Measurements from ENCODE around the gene ACP3. TPM values are rescaled to one million over a fixed set of nuclear protein-coding genes. Genes with fewer than 3 reads are reported as not detected.
A peak's percentile ranks its signal among the peaks of the same experiment; 100 is the strongest.

ACP3 gene
- total RNA-seq (2.8 TPM), polyA plus RNA-seq (2.5 TPM)
- long read RNA-seq, donor 1, result 0 reads
- long read RNA-seq, donor 2, result 0 reads
- long read RNA-seq, donor 3, result 0 reads
- long read RNA-seq, donor 4, result 0 reads
- long read RNA-seq, donor 5, partial matches to known transcripts, result 0 of 2 reads
- long read RNA-seq, donor 5, other reads (novel, unspliced or antisense), result 0 of 2 reads
- long read RNA-seq, donor 6, result 0 reads
- long read RNA-seq, donor 7, result 0 reads
- long read RNA-seq, donor 8, result 0 reads
- long read RNA-seq, donor 9, result 0 reads
- long read RNA-seq, donor 10, result 0 reads

DNA sequence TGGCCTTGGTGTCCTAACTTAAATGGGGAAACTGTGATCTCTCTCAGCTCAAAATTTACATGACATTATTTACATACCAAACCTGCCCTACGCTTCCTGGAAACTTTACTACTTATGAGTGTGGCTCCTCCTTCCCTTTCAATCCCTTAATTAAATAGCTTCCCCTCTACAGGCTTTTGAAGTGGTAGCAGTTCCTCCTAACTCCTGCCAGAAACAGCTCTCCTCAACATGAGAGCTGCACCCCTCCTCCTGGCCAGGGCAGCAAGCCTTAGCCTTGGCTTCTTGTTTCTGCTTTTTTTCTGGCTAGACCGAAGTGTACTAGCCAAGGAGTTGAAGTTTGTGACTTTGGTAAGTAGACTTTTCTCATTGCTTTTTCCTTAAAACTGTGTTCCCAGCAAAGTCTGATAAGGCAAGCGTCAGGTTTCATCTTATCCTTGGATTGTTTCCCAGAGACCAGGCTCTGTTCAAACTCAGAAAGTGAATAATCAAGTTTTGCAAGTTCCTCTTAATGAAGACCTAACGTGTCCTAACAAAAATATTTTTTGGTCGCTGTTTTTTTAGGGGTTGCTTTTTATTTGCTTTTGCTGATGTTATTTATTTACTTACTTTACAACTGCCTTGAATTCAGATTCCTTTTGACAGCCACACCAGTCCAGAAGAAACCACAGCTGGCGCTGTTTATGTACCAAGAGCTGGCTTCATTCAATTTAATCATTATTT is at the start of gene ACP3:
ACP3 (plus strand) TSS at position 179 of the 720 bp plus-strand sequence; CDS start at position 229, 50 bp downstream.
- no peaks in the 10 kb centered on the region for H3K27me3 ChIP-seq (ENCODE audit: control insufficient read depth in 2 of 2, insufficient read depth in 1 of 2, low read length in 1 of 2)
- WGBS, result 37% methylated on average over 6 of the region's 6 CpGs
- DNase-seq (ENCODE audit: low read depth in 6 of 9, low spot score in 9 of 9), result peak in 6 of 9 donors; percentile 8 to 47 (median 9)
- no peaks in the 10 kb centered on the region for H3K4me1 ChIP-seq (ENCODE audit: control insufficient read depth in 2 of 2, insufficient read depth in 2 of 2, low read length in 2 of 2)
- H3K27ac ChIP-seq (ENCODE audit: low read depth in 1 of 2, low read length in 1 of 2), result peak within 1 kb of the TSS; percentile 33 to 44
- no peaks in the 10 kb centered on the region for H3K9me3 ChIP-seq (ENCODE audit: control insufficient read depth in 2 of 2, insufficient read depth in 1 of 2, low read length in 1 of 2)
- H3K36me3 ChIP-seq (ENCODE audit: control insufficient read depth in 2 of 2, insufficient read depth in 2 of 2, low read length in 1 of 2), result no peaks in the 10 kb centered on the region
- no peak within 1 kb of the TSS for H3K4me3 ChIP-seq (ENCODE audit: low read length in 2 of 2)

- no peak overlapping the region for H3K27ac ChIP-seq (ENCODE audit: low read depth in 1 of 2, low read length in 1 of 2)
These were observed 48.3 kb upstream of the ACP3 start for GRCh38 chr3:132268956-132269355.

DNA sequence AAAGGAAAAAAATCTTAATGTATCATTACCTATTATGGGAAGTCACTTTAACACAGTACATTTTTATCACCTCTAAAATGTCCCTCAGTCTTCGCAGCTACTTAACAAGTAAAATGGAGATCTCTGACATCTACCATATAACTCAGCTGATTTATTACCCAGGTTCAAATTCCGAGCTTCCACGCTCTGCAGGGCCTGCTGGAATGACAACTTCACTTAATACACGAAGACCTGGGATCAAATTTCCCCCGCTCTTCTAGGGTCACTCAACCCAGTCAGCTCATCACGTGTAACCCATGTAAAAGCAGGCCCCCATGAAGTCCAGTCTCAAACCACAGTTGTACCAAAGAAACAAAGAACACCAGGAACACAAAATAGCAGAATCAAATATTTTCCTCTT is 44.2 kb upstream of the ACP3 start:
- H3K36me3 ChIP-seq (ENCODE audit: control insufficient read depth in 2 of 2, insufficient read depth in 2 of 2, low read length in 1 of 2), result no peaks in the 10 kb centered on the region
- no peaks in the 10 kb centered on the region for H3K4me1 ChIP-seq (ENCODE audit: control insufficient read depth in 2 of 2, insufficient read depth in 2 of 2, low read length in 2 of 2)
- no peaks in the 10 kb centered on the region for H3K9me3 ChIP-seq (ENCODE audit: control insufficient read depth in 2 of 2, insufficient read depth in 1 of 2, low read length in 1 of 2)
- no peak overlapping the region for H3K27ac ChIP-seq (ENCODE audit: low read depth in 1 of 2, low read length in 1 of 2)
- no peak for DNase-seq (ENCODE audit: low read depth in 6 of 9, low spot score in 9 of 9)
- 92% methylated on average over 6 of the region's 6 CpGs for WGBS
- no peaks in the 10 kb centered on the region for H3K27me3 ChIP-seq (ENCODE audit: control insufficient read depth in 2 of 2, insufficient read depth in 1 of 2, low read length in 1 of 2)
- H3K4me3 ChIP-seq (ENCODE audit: low read length in 2 of 2), result no peak overlapping the region

More at GRCh38 chr3:132268956-132269355, 48.3 kb upstream of the ACP3 start:
- Histone ChIP-seq H3K36me3 (ENCODE audit: control insufficient read depth in 2 of 2, insufficient read depth in 2 of 2, low read length in 1 of 2) (no peaks in the 10 kb centered on the region), H3K4me3 (ENCODE audit: low read length in 2 of 2) (no peak overlapping the region), H3K27me3 (ENCODE audit: control insufficient read depth in 2 of 2, insufficient read depth in 1 of 2, low read length in 1 of 2) (no peaks in the 10 kb centered on the region), H3K4me1 (ENCODE audit: control insufficient read depth in 2 of 2, insufficient read depth in 2 of 2, low read length in 2 of 2) (no peaks in the 10 kb centered on the region), H3K9me3 (ENCODE audit: control insufficient read depth in 2 of 2, insufficient read depth in 1 of 2, low read length in 1 of 2) (no peaks in the 10 kb centered on the region)
- DNase-seq (ENCODE audit: low read depth in 6 of 9, low spot score in 9 of 9), result peak in 1 of 9 donors; percentile 19
- 93% methylated on average over 2 of the region's 2 CpGs for WGBS

GRCh38 chr3:132276228-132276906 is 40.8 kb upstream of the ACP3 start:
- H3K27me3 ChIP-seq (ENCODE audit: control insufficient read depth in 2 of 2, insufficient read depth in 1 of 2, low read length in 1 of 2), result no peaks in the 10 kb centered on the region
- DNase-seq (ENCODE audit: low read depth in 6 of 9, low spot score in 9 of 9), result no peak
- no peaks in the 10 kb centered on the region for H3K4me1 ChIP-seq (ENCODE audit: control insufficient read depth in 2 of 2, insufficient read depth in 2 of 2, low read length in 2 of 2)
- no peaks in the 10 kb centered on the region for H3K36me3 ChIP-seq (ENCODE audit: control insufficient read depth in 2 of 2, insufficient read depth in 2 of 2, low read length in 1 of 2)
- H3K27ac ChIP-seq (ENCODE audit: low read depth in 1 of 2, low read length in 1 of 2), result no peak overlapping the region
- H3K4me3 ChIP-seq (ENCODE audit: low read length in 2 of 2), result no peak overlapping the region
- H3K9me3 ChIP-seq (ENCODE audit: control insufficient read depth in 2 of 2, insufficient read depth in 1 of 2, low read length in 1 of 2), result no peaks in the 10 kb centered on the region
- WGBS, result 96% methylated on average over 5 of the region's 5 CpGs

GRCh38 chr3:132279030-132279429 is 38.2 kb upstream of the ACP3 start:
- no peaks in the 10 kb centered on the region for H3K27me3 ChIP-seq (ENCODE audit: control insufficient read depth in 2 of 2, insufficient read depth in 1 of 2, low read length in 1 of 2)
- DNase-seq (ENCODE audit: low read depth in 6 of 9, low spot score in 9 of 9), result no peak
- no peaks in the 10 kb centered on the region for H3K4me1 ChIP-seq (ENCODE audit: control insufficient read depth in 2 of 2, insufficient read depth in 2 of 2, low read length in 2 of 2)
- 93% methylated on average over 2 of the region's 2 CpGs for WGBS
- no peak overlapping the region for H3K4me3 ChIP-seq (ENCODE audit: low read length in 2 of 2)
- no peaks in the 10 kb centered on the region for H3K9me3 ChIP-seq (ENCODE audit: control insufficient read depth in 2 of 2, insufficient read depth in 1 of 2, low read length in 1 of 2)
- H3K36me3 ChIP-seq (ENCODE audit: control insufficient read depth in 2 of 2, insufficient read depth in 2 of 2, low read length in 1 of 2), result no peaks in the 10 kb centered on the region
- H3K27ac ChIP-seq (ENCODE audit: low read depth in 1 of 2, low read length in 1 of 2), result no peak overlapping the region

DNA sequence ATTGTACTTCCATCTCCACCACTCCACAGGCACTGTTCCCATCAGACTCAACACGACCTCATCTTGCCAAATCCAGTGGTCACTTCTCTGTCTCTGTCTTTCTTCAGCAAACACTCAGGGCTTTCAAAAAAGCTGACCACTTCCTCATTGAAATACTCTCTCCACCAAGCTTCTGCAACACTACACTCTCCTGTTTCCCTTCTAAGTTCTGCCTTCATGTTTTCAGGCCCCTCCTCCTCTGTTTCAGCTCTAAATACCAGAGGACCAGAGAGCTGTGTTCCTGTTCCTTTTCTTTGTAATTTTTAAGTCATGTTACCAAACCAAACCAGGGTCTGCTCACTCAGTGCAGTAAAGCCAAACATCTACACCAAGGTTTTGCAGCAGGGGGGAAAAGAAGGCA is 33.8 kb upstream of the ACP3 start:
- H3K4me1 ChIP-seq (ENCODE audit: control insufficient read depth in 2 of 2, insufficient read depth in 2 of 2, low read length in 2 of 2), result no peaks in the 10 kb centered on the region
- H3K36me3 ChIP-seq (ENCODE audit: control insufficient read depth in 2 of 2, insufficient read depth in 2 of 2, low read length in 1 of 2), result no peaks in the 10 kb centered on the region
- no peaks in the 10 kb centered on the region for H3K9me3 ChIP-seq (ENCODE audit: control insufficient read depth in 2 of 2, insufficient read depth in 1 of 2, low read length in 1 of 2)
- DNase-seq (ENCODE audit: low read depth in 6 of 9, low spot score in 9 of 9), result peak in 1 of 9 donors; percentile 12
- H3K27me3 ChIP-seq (ENCODE audit: control insufficient read depth in 2 of 2, insufficient read depth in 1 of 2, low read length in 1 of 2), result no peaks in the 10 kb centered on the region
- 19% methylated on average over 1 of the region's 1 CpG for whole genome bisulfite sequencing
- H3K4me3 ChIP-seq (ENCODE audit: low read length in 2 of 2), result no peak overlapping the region
- no peak overlapping the region for H3K27ac ChIP-seq (ENCODE audit: low read depth in 1 of 2, low read length in 1 of 2)

GRCh38 chr3:132283916-132284405 is 33.2 kb upstream of the ACP3 start:
- Histone ChIP-seq H3K4me3 (ENCODE audit: low read length in 2 of 2) (no peak overlapping the region), H3K4me1 (ENCODE audit: control insufficient read depth in 2 of 2, insufficient read depth in 2 of 2, low read length in 2 of 2) (no peaks in the 10 kb centered on the region), H3K36me3 (ENCODE audit: control insufficient read depth in 2 of 2, insufficient read depth in 2 of 2, low read length in 1 of 2) (no peaks in the 10 kb centered on the region), H3K27me3 (ENCODE audit: control insufficient read depth in 2 of 2, insufficient read depth in 1 of 2, low read length in 1 of 2) (no peaks in the 10 kb centered on the region), H3K27ac (ENCODE audit: low read depth in 1 of 2, low read length in 1 of 2) (no peak overlapping the region), H3K9me3 (ENCODE audit: control insufficient read depth in 2 of 2, insufficient read depth in 1 of 2, low read length in 1 of 2) (no peaks in the 10 kb centered on the region)
- WGBS, result 94% methylated on average over 5 of the region's 5 CpGs
- DNase-seq (ENCODE audit: low read depth in 6 of 9, low spot score in 9 of 9), result no peak

GRCh38 chr3:132284781-132285619 is 32.2 kb upstream of the ACP3 start:
- Histone ChIP-seq H3K27ac (ENCODE audit: low read depth in 1 of 2, low read length in 1 of 2) (no peak overlapping the region), H3K36me3 (ENCODE audit: control insufficient read depth in 2 of 2, insufficient read depth in 2 of 2, low read length in 1 of 2) (no peaks in the 10 kb centered on the region), H3K4me1 (ENCODE audit: control insufficient read depth in 2 of 2, insufficient read depth in 2 of 2, low read length in 2 of 2) (no peaks in the 10 kb centered on the region), H3K4me3 (ENCODE audit: low read length in 2 of 2) (no peak overlapping the region), H3K27me3 (ENCODE audit: control insufficient read depth in 2 of 2, insufficient read depth in 1 of 2, low read length in 1 of 2) (no peaks in the 10 kb centered on the region), H3K9me3 (ENCODE audit: control insufficient read depth in 2 of 2, insufficient read depth in 1 of 2, low read length in 1 of 2) (no peaks in the 10 kb centered on the region)
- 93% methylated on average over 32 of the region's 32 CpGs for whole genome bisulfite sequencing
- DNase-seq (ENCODE audit: low read depth in 6 of 9, low spot score in 9 of 9), result no peak

Data from thymus (tissue), 14 donors.